Pancreas (tissue), 10 donors: ENCODE results near the gene RNF19B. TPM values are rescaled to one million over a fixed set of nuclear protein-coding genes. Genes with fewer than 3 reads are reported as not detected.
A peak's percentile ranks its signal among the peaks of the same experiment; 100 is the strongest.
"Not testable (repeated sequence)": the region's sequence is repeated elsewhere in the genome, so short reads cannot be mapped to it uniquely, and the experiment has no call there.

Experiments
- ATAC-seq, 4 donors: fragments of 200-7000 bp; cut with Tn5 transposase; one replicate each; pipeline versions ENCODE4 v1.8.0 to v1.9.1; 2020; ENCODE audit warnings: mild to moderate bottlenecking in 4 of 4, moderate library complexity in 4 of 4
- DNase-seq, 6 donors: peaks; one replicate each; pipeline ENCODE4 v3.0.0-alpha.2; 2020
- FAIRE-seq: peaks from 2 replicates; lab custom pipeline; 2012; peaks lifted over from hg19 to GRCh38; lab: Jason Lieb, UNC
- H3K27ac ChIP-seq, 4 donors: fragments of 200-600 bp; sonication (generic); 1 replicate in 3 of 4; 2 replicates in 1 of 4; pipeline versions ENCODE4 v1.5.0 to v1.8.0; 2020
- H3K27me3 ChIP-seq, 4 donors: fragments of 200-600 bp; one replicate each; pipeline ENCODE4 v1.8.0; 2021
- H3K36me3 ChIP-seq, 3 donors: fragments of 200-600 bp; sonication (generic) in 1 of 3; one replicate each; pipeline versions ENCODE4 v1.5.0 to v1.8.0; 2020 to 2021
- H3K4me1 ChIP-seq, 3 donors: fragments of 200-600 bp; one replicate each; pipeline ENCODE4 v1.8.0; 2021
- H3K4me3 ChIP-seq, 4 donors: fragments of 200-600 bp; sonication (generic) in 2 of 4; one replicate each; pipeline versions ENCODE4 v1.5.0 to v1.8.0; 2020 to 2021
- H3K9me3 ChIP-seq, 4 donors: fragments of 200-600 bp; one replicate each; pipeline ENCODE4 v1.8.0; 2021
- WGBS, 2 donors: extraction: QIAGEN DNeasy Blood & Tissue Kit; methylation state at CpG; one replicate each; pipeline ENCODE4 v1.1.7; 2013; 5-methylcytosine and 5-hydroxymethylcytosine counted together
- intact Hi-C, 3 donors: fragments of 100-400 bp; cut with DNase I; formaldehyde crosslinking; loops; one replicate each; pipeline versions ENCODE4 v1.11.1 to v1.14.2; 2022
- polyA plus RNA-seq, 2 donors: library from polyadenylated mRNA; stranded (reverse); fragments of 200-250 nt; gene quantifications; one replicate each; pipeline ENCODE4 v1.2.3, GENCODE V29; 2013
- total RNA-seq, 6 donors: library from RNA; stranded (reverse); fragmentation: NEBNext Ultra II Directional in 4 of 6; extraction: Animal tissue kit (Norgen Biotek cat#: 25700) in 4 of 6; gene quantifications; one replicate each; pipeline versions ENCODE4 v1.2.1 to v1.2.4, GENCODE V29; 2021 to 2023
- TF ChIP-seq, protein P1 (sequence below), 4 donors: fragments of 200-600 bp; sonication (generic) in 3 of 4; IDR thresholded peaks; one replicate each; pipeline versions ENCODE4 v1.5.0 to v1.8.0; 2021; ENCODE audit warnings: antibody characterized with exemption in 4 of 4
- donor health status: healthy with polysubstance abuse.
- donor health status: DM: no; HTN: no; CAD: no; lungs with moderate emphysema.
- donor health status: DM: no; HTN: no; CAD: no.
- donor health status: control.
- donor health status: control.
- donor health status: Bipolar disorder and iron deficiency.
- donor health status: DM: yes; HTN: yes; CAD: no.
- donor health status: DM: no; HTN: no; CAD: no.
- donor health status: DM: no; HTN: no; CAD: no.
- donor health status: DM: yes; HTN: yes; CAD: no.

The RNF19B gene
- total and polyA plus RNA-seq, 8 donors: 2.3 to 16.3 (median 8.0) TPM

DNA sequence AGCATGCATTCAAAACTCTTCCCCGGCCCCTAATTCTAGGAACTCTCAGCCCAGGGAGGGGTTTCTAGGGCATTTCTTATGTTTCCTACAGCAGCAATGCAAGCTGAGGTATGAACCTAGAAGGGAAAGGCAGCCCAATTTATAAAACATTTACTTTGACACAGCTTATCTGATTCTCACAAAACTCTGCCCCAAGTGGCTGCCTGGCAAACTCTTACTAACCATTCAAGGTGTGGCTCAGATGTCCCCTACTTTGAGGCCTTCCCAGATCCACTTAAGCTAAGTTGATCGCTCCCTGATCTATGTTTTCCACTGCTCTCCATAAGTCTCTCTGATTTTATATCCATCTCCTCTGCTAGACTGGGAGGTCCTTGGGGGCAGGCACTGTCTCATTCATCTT lies 36.7 kb upstream of the RNF19B start:
- Histone ChIP-seq H3K4me3 (no peak overlapping the region), H3K27ac (no peak overlapping the region), H3K36me3 (no peaks in the 10 kb centered on the region), H3K9me3 (no peaks in the 10 kb centered on the region), H3K27me3 (no peaks in the 10 kb centered on the region), H3K4me1 (peaks cover 0 to 23% (median 10%) of the 10 kb centered on the region in 3 donors)
- intact Hi-C loops: no loop called here
- FAIRE-seq (no peak), ATAC-seq (no peak), DNase-seq (no peak)
- WGBS, 2 donors: 95 to 100% methylated on average over 2 of the region's 2 CpGs
- TF ChIP-seq, protein P1, sequence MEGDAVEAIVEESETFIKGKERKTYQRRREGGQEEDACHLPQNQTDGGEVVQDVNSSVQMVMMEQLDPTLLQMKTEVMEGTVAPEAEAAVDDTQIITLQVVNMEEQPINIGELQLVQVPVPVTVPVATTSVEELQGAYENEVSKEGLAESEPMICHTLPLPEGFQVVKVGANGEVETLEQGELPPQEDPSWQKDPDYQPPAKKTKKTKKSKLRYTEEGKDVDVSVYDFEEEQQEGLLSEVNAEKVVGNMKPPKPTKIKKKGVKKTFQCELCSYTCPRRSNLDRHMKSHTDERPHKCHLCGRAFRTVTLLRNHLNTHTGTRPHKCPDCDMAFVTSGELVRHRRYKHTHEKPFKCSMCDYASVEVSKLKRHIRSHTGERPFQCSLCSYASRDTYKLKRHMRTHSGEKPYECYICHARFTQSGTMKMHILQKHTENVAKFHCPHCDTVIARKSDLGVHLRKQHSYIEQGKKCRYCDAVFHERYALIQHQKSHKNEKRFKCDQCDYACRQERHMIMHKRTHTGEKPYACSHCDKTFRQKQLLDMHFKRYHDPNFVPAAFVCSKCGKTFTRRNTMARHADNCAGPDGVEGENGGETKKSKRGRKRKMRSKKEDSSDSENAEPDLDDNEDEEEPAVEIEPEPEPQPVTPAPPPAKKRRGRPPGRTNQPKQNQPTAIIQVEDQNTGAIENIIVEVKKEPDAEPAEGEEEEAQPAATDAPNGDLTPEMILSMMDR (IDR thresholded peaks at IDR 0.05): no peak

DNA sequence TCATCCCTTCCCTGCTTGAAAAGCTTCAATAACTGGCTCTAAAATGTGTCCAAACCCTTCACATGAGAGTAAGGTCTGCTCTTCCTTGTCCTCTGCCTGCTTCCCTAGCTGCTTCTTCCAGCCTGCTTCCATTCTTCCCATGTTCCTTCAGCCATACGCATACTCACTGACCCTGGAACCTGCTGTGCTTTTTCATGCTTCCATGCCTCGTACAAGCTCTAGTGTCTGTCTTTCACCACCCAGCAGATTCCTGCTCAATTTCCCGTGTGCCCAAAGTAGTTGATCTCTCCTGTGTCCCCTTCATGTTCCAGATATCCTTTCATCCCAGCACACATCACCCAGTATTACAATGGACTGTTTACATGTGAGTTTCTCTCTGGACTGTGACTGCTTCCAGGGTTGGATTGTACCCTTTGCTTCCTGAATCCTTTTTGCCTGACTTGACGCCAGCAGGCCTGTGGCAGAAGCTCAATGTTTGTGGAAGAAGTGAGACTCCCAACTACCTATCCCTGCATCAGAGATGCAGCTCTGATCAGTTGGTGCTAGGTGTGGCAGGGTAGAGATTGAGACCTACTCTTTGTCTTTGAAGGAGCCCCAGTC lies 35.9 kb upstream of the RNF19B start:
- Histone ChIP-seq H3K4me3 (no peak overlapping the region), H3K4me1 (peaks cover 0 to 16% (median 2%) of the 10 kb centered on the region in 3 donors), H3K27me3 (no peaks in the 10 kb centered on the region), H3K9me3 (no peaks in the 10 kb centered on the region), H3K27ac (no peak overlapping the region), H3K36me3 (no peaks in the 10 kb centered on the region)
- WGBS, 2 donors: 67 to 80% methylated on average over 4 of the region's 4 CpGs
- intact Hi-C loops: no loop called here
- FAIRE-seq: no peak
- TF ChIP-seq, protein P1 (IDR thresholded peaks at IDR 0.05): no peak
- DNase-seq: no peak
- peak in 1 of 4 donors; percentile 11 for ATAC-seq

- Histone ChIP-seq H3K4me1 (peaks cover 0 to 16% (median 0%) of the 10 kb centered on the region in 3 donors), H3K27me3 (no peaks in the 10 kb centered on the region), H3K36me3 (no peaks in the 10 kb centered on the region), H3K27ac (no peak overlapping the region), H3K4me3 (no peak overlapping the region), H3K9me3 (no peaks in the 10 kb centered on the region)
- no peak for FAIRE-seq
- intact Hi-C loops: no loop called here
- 62 to 73% methylated on average over 4 of the region's 4 CpGs for WGBS, 2 donors
- peak in 2 of 6 donors; percentile 39 to 57 for DNase-seq
- TF ChIP-seq, protein P1 (IDR thresholded peaks at IDR 0.05): no peak
- ATAC-seq: peak in 1 of 4 donors; percentile 9
Measured at GRCh38 chr1:32998997-32999396, 34.4 kb upstream of the RNF19B start.

GRCh38 chr1:32998064-32998463 lies 33.5 kb upstream of the RNF19B start:
- TF ChIP-seq, protein P1 (IDR thresholded peaks at IDR 0.05): no peak
- H3K27me3 ChIP-seq: no peaks in the 10 kb centered on the region
- no peak for FAIRE-seq
- peak in 1 of 4 donors; percentile 29 for ATAC-seq
- intact Hi-C loops: no loop called here
- no peaks in the 10 kb centered on the region for H3K36me3 ChIP-seq
- 71 to 90% methylated on average over 5 of the region's 5 CpGs for WGBS, 2 donors
- no peak for DNase-seq
- no peaks in the 10 kb centered on the region for H3K9me3 ChIP-seq
- H3K4me3 ChIP-seq: no peak overlapping the region
- H3K27ac ChIP-seq: peak overlapping the region in 2 of 4 donors; percentile 56 to 60
- H3K4me1 ChIP-seq: peaks cover 0 to 16% (median 0%) of the 10 kb centered on the region in 3 donors

GRCh38 chr1:32997381-32997891 lies 32.8 kb upstream of the RNF19B start:
- Histone ChIP-seq H3K4me1 (peaks cover 0 to 22% (median 0%) of the 10 kb centered on the region in 3 donors), H3K4me3 (no peak overlapping the region), H3K9me3 (no peaks in the 10 kb centered on the region), H3K36me3 (no peaks in the 10 kb centered on the region), H3K27me3 (no peaks in the 10 kb centered on the region), H3K27ac (peak overlapping the region in 2 of 4 donors; percentile 56 to 60)
- 70 to 72% methylated on average over 2 of the region's 2 CpGs for WGBS, 2 donors
- ATAC-seq (peak in 2 of 4 donors; percentile 7 to 35), FAIRE-seq (no peak), DNase-seq (no peak)
- intact Hi-C loops: no loop called here
- TF ChIP-seq, protein P1 (IDR thresholded peaks at IDR 0.05): no peak

DNA sequence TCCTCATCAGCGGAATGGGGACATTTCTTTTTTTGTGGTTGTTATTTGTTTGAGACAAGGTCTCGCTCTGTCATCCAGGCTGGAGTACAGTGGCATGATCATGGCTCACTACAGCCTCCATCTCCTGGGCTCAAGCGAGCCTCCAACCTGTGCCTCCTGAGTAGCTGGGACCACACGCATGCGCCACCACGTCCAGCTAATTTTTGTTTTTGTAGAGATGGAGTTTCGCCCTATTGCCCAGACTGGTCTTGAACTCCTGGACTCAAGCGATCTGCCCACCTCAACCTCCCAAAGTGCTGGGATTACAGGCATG lies 28.7 kb upstream of the RNF19B start:
- FAIRE-seq, H3K36me3 ChIP-seq, H3K9me3 ChIP-seq, ATAC-seq, H3K27me3 ChIP-seq, H3K4me3 ChIP-seq, intact Hi-C loops, DNase-seq: not testable (repeated sequence)
- WGBS, 2 donors: 96% methylated on average over 8 of the region's 8 CpGs
- H3K27ac ChIP-seq: peak overlapping the region in 2 of 4 donors; percentile 53 to 59
- H3K4me1 ChIP-seq: peaks cover 0 to 23% (median 0%) of the 10 kb centered on the region in 3 donors
